ENCODE data around the gene RETREG3. TPM values are rescaled to one million over a fixed set of nuclear protein-coding genes. Genes with fewer than 3 reads are reported as not detected.
A peak's percentile ranks its signal among the peaks of the same experiment; 100 is the strongest.

RETREG3 gene
- total and polyA plus RNA-seq, 2 of the 13 experiments (the other 11 are each of a cell fraction or from before 2014, with no cell fraction given): 47.0 to 55.8 TPM

GRCh38 chr17:42564815-42565522, 44.2 kb downstream of the RETREG3 start (continued):
- peak; percentile 84 for TF ChIP-seq ZGPAT (CRISPR knock-in tag; IDR thresholded peaks at IDR 0.05)
- TF ChIP-seq POLR2G (IDR thresholded peaks at IDR 0.05; ENCODE audit: low read depth, low read length): peak; percentile 54
- no peak for TF ChIP-seq NFIC (IDR thresholded peaks at IDR 0.05; ENCODE audit: low read length)
- TF ChIP-seq ZNF570 (CRISPR knock-in tag; IDR thresholded peaks at IDR 0.05; ENCODE audit: borderline replicate concordance): no peak
- TF ChIP-seq FOXK1 (CRISPR knock-in tag; IDR thresholded peaks at IDR 0.05; ENCODE audit: borderline replicate concordance, low read depth): peak; percentile 79
- TF ChIP-seq KMT2B (CRISPR knock-in tag; IDR thresholded peaks at IDR 0.05): peak; percentile 68; the same call in 1 of the 2 replicates

- H3K9me3 ChIP-seq (ENCODE audit: low read length): no peaks in the 10 kb centered on the region
- H3K27me3 ChIP-seq (ENCODE audit: control insufficient read depth in 1 of 2, insufficient read depth in 2 of 2, low read length in 2 of 2): no peaks in the 10 kb centered on the region; a peak in 1 of 5 replicates
- FAIRE-seq (no peak), ATAC-seq (no peak), DNase-seq (ENCODE audit: low spot score) (no peak)
- H2AFZ ChIP-seq (ENCODE audit: low read length): no peak overlapping the region
- H4K20me1 ChIP-seq (ENCODE audit: insufficient read depth, low read length): no peaks in the 10 kb centered on the region
- CTCF ChIA-PET (ENCODE audit: low intra/inter-chr PET ratio, low total read pairs): no interaction called here
- POLR2A ChIA-PET: interaction anchor here (0.7 to 8.5 kb wide), 13 partner anchors 11 to 260 kb away, joined by 3 to 128 read pairs (median 11); partner anchors contain the start of genes BECN1, CNTD1, COA3 and HSD17B1
- peaks cover 16 to 32% of the 10 kb centered on the region in 2 experiments for H3K36me3 ChIP-seq (replicated peaks in 1 of 2; ENCODE audit: control insufficient read depth in 1 of 2, insufficient read depth in 2 of 2, low read length in 2 of 2)
- peak overlapping the region; percentile 66 to 91 (median 79) for H3K4me3 ChIP-seq (replicated peaks in 1 of 3; ENCODE audit: insufficient read depth in 1 of 3, low read depth in 2 of 3, low read length in 3 of 3)
- peaks cover 42% of the 10 kb centered on the region for H3K79me2 ChIP-seq (ENCODE audit: insufficient read depth, low read length)
- H3K4me2 ChIP-seq (ENCODE audit: low read depth, low read length): peak overlapping the region; percentile 82
- in situ Hi-C loops (cut with HindIII; ENCODE audit: extremely low pct_ligation_motif_present, low pct_unique_long_range_greater_than_20kb): no loop called here
- peaks cover 69% of the 10 kb centered on the region for H3K4me1 ChIP-seq (ENCODE audit: insufficient read depth, low read length)
- BruUV-seq (replicated peaks): no TSS peak
- H3K9ac ChIP-seq (ENCODE audit: insufficient read depth, low read depth, low read length): peak overlapping the region; percentile 94
- intact Hi-C loops (cut with micrococcal nuclease; ENCODE audit: unreplicated experiment): no loop called here
- H3K27ac ChIP-seq (ENCODE audit: extremely low read length, insufficient read depth, low read length): peak overlapping the region; percentile 91
- WGBS (ENCODE audit: low lambda C conversion rate): 91% methylated on average over 9 of the region's 9 CpGs
- TF ChIP-seq PCBP1 (IDR thresholded peaks at IDR 0.05; ENCODE audit: borderline replicate concordance, low read depth, low read length): 0 out of 2 replicates have a peak, but pooled peaks have one; percentile 50
- peak; percentile 11 for TF ChIP-seq RBM22 (optimal IDR thresholded peaks at IDR 0.05; ENCODE audit: low read length)
- TF ChIP-seq ZBTB7B (CRISPR knock-in tag; IDR thresholded peaks at IDR 0.05): no peak
- no peak for TF ChIP-seq MAZ (IDR thresholded peaks at IDR 0.05; ENCODE audit: borderline replicate concordance, low read depth, low read length)
- TF ChIP-seq MAZ (CRISPR knock-in tag; IDR thresholded peaks at IDR 0.05; ENCODE audit: low read depth): 0 out of 2 replicates have a peak, but pooled peaks have one; percentile 13
- TF ChIP-seq ZBTB38 (CRISPR knock-in tag; IDR thresholded peaks at IDR 0.05): peak; percentile 69; the same call in 1 of the 2 replicates
- 0 out of 2 replicates have a peak, but pooled peaks have one; percentile 58 for TF ChIP-seq ZNF746 (CRISPR knock-in tag; IDR thresholded peaks at IDR 0.05)
- no peak for TF ChIP-seq ZSCAN20 (CRISPR knock-in tag; IDR thresholded peaks at IDR 0.05; ENCODE audit: borderline replicate concordance)
- TF ChIP-seq ZNF691 (CRISPR knock-in tag; IDR thresholded peaks at IDR 0.05; ENCODE audit: borderline replicate concordance, low read depth): 0 out of 2 replicates have a peak, but pooled peaks have one; percentile 30
- TF ChIP-seq TCF7 (IDR thresholded peaks at IDR 0.05; ENCODE audit: low read depth): no peak
- TF ChIP-seq ZNF275 (CRISPR knock-in tag; IDR thresholded peaks at IDR 0.05; ENCODE audit: borderline replicate concordance): no peak
- 0 out of 2 replicates have a peak, but pooled peaks have one; percentile 63 for TF ChIP-seq ZNF253 (CRISPR knock-in tag; IDR thresholded peaks at IDR 0.05; ENCODE audit: borderline replicate concordance)
These were observed 45.2 kb downstream of the RETREG3 start for GRCh38 chr17:42563950-42564349.

All from HepG2 (cell line).